SK-N-SH (cell line): ENCODE measurements around the gene KIAA0319L. TPM values are rescaled to one million over a fixed set of nuclear protein-coding genes. Genes with fewer than 3 reads are reported as not detected.

Experiments used
- CTCF ChIA-PET: fragments of 300-600, 350-600 bp; formaldehyde crosslinking; extraction: SDS; loops from one replicate; lab custom pipeline; 2021; lab: Yijun Ruan, JAX
- POLR2A ChIA-PET: fragments of 350-600 bp; sonication (Branson Sonifier 250); formaldehyde crosslinking; extraction: SDS; loops from one replicate; lab custom pipeline; 2020; ENCODE audit warnings: antibody characterized with exemption, inconsistent platforms; lab: Yijun Ruan, JAX
- DNase-seq: peaks from one replicate; pipeline ENCODE4 v3.0.0; 2012
- H2AFZ ChIP-seq: fragments of 200-600 bp; sonication (generic); 2 replicates; pipeline ENCODE4 v1.8.1; 2016; ENCODE audit warnings: antibody characterized with exemption, mild to moderate bottlenecking, low read depth
- H3F3A ChIP-seq: fragments of 200-600 bp; sonication (generic); replicated peaks from 2 replicates; pipeline ENCODE3; 2016; ENCODE audit warnings: antibody characterized with exemption, mild to moderate bottlenecking; ENCODE audit not compliant: insufficient read depth
- H3K27ac ChIP-seq, 2 experiments: fragments of 200-500 bp in 1 of 2; fragments of 200-600 bp in 1 of 2; sonication (Bioruptor generic) in 1 of 2; sonication (generic), shearing (Covaris generic) in 1 of 2; 2 replicates each; pipeline versions ENCODE4 v1.5.1 to v1.6.1; 2014 to 2016; ENCODE audit warnings: low read depth in 2 of 2, inconsistent platforms in 1 of 2, low read length in 1 of 2, mild to moderate bottlenecking in 1 of 2, mixed read lengths in 1 of 2
- H3K27me3 ChIP-seq: fragments of 200-600 bp; sonication (generic), shearing (Covaris generic); 2 replicates; pipeline ENCODE4 v1.6.1; 2016; ENCODE audit warnings: mixed run types; ENCODE audit not compliant: insufficient read depth
- H3K36me3 ChIP-seq, 2 experiments: fragments of 200-500 bp in 1 of 2; fragments of 200-600 bp in 1 of 2; sonication (Bioruptor generic) in 1 of 2; sonication (generic) in 1 of 2; replicated peaks in 1 of 2; 2 replicates each; pipeline versions ENCODE3 to v1.5.1; 2014 to 2016; ENCODE audit warnings: low read length in 1 of 2, mild to moderate bottlenecking in 1 of 2; ENCODE audit not compliant: insufficient read depth in 2 of 2, control insufficient read depth in 1 of 2
- H3K4me1 ChIP-seq, 2 experiments: fragments of 200-500 bp in 1 of 2; fragments of 200-600 bp in 1 of 2; sonication (Bioruptor generic) in 1 of 2; sonication (generic), shearing (Covaris generic) in 1 of 2; 2 replicates each; pipeline versions ENCODE4 v1.5.1 to v1.6.1; 2014 to 2016; ENCODE audit warnings: low read depth in 1 of 2, low read length in 1 of 2, mixed run types in 1 of 2; ENCODE audit not compliant: insufficient read depth in 2 of 2, control insufficient read depth in 1 of 2
- H3K4me2 ChIP-seq: fragments of 200-600 bp; sonication (generic), shearing (Covaris generic); 2 replicates; pipeline ENCODE4 v1.6.1; 2017; ENCODE audit warnings: mixed run types
- H3K4me3 ChIP-seq, 2 experiments: fragments of 200-500 bp in 1 of 2; fragments of 200-600 bp in 1 of 2; sonication (Bioruptor generic) in 1 of 2; sonication (generic), shearing (Covaris generic) in 1 of 2; 2 replicates each; pipeline versions ENCODE4 v1.5.1 to v1.8.1; 2014 to 2016; ENCODE audit warnings: low read depth in 2 of 2, inconsistent platforms in 1 of 2, low read length in 1 of 2, mild to moderate bottlenecking in 1 of 2, mixed read lengths in 1 of 2, moderate library complexity in 1 of 2
- H3K79me2 ChIP-seq: fragments of 200-600 bp; sonication (generic); 2 replicates; pipeline ENCODE4 v1.8.1; 2017; ENCODE audit warnings: mild to moderate bottlenecking; ENCODE audit not compliant: insufficient read depth
- H3K9ac ChIP-seq: fragments of 200-600 bp; sonication (generic); 2 replicates; pipeline ENCODE4 v1.6.1; 2017; ENCODE audit warnings: mixed run types
- H3K9me2 ChIP-seq: fragments of 200-600 bp; sonication (generic); 2 replicates; pipeline ENCODE4 v1.6.1; 2017; ENCODE audit warnings: mixed run types
- H3K9me3 ChIP-seq: fragments of 200-600 bp; sonication (generic); 2 replicates; pipeline ENCODE4 v1.6.1; 2017; ENCODE audit warnings: mixed run types, mild to moderate bottlenecking, moderate library complexity
- H4K20me1 ChIP-seq: fragments of 200-600 bp; sonication (generic); 2 replicates; pipeline ENCODE4 v1.6.1; 2017; ENCODE audit warnings: mild to moderate bottlenecking, mixed run types; ENCODE audit not compliant: insufficient read depth
- GATA2 ChIP-seq: sonication (generic); formaldehyde crosslinking; IDR thresholded peaks from 2 replicates; pipeline ENCODE4 v1.5.0; 2020; ENCODE audit warnings: mild to moderate bottlenecking, missing genetic modification reagents
- IRF3 ChIP-seq: fragments of 150-350 bp; IDR thresholded peaks from 2 replicates; pipeline ENCODE4 v1.6.1; 2016; ENCODE audit warnings: mild to moderate bottlenecking, low read depth, low read length
- MEF2A ChIP-seq: IDR thresholded peaks from 2 replicates; pipeline ENCODE4 v1.4.0; 2012; ENCODE audit warnings: low read depth, borderline replicate concordance
- MXI1 ChIP-seq: IDR thresholded peaks from 2 replicates; pipeline ENCODE4 v1.6.1; 2012; ENCODE audit warnings: mild to moderate bottlenecking, low read depth, low read length, improper control_type of control experiment
- NFIC ChIP-seq: IDR thresholded peaks from 2 replicates; pipeline ENCODE4 v1.4.0; 2012; ENCODE audit warnings: borderline replicate concordance
- RAD21 ChIP-seq: IDR thresholded peaks from 2 replicates; pipeline ENCODE4 v1.6.1; 2012; ENCODE audit warnings: mild to moderate bottlenecking, low read length
- RCOR1 ChIP-seq: fragments of 150-350 bp; IDR thresholded peaks from 2 replicates; pipeline ENCODE4 v1.6.1; 2017; ENCODE audit warnings: antibody characterized with exemption, low read length
- TAF1 ChIP-seq: IDR thresholded peaks from 2 replicates; pipeline ENCODE4 v1.6.1; 2012; ENCODE audit warnings: low read depth, mild to moderate bottlenecking, low read length, moderate library complexity, borderline replicate concordance
- WGBS: methylation state at CpG from one replicate; pipeline ENCODE4 v1.1.6; 2017; ENCODE audit warnings: low lambda C conversion rate; 5-methylcytosine and 5-hydroxymethylcytosine counted together
- polyA plus RNA-seq, 3 experiments: library from polyadenylated mRNA; depleted of rRNA; stranded (reverse); fragments of >200 nt; gene quantifications; 2 replicates each; pipeline ENCODE4 v1.2.3, GENCODE V29; 2012

The KIAA0319L gene
- polyA plus RNA-seq, 1 of the 3 experiments (the other 2 are of a cell fraction) = 51.9 TPM

GRCh38 chr1:35499652-35500176 is 57.5 kb downstream of the KIAA0319L start:
- Histone ChIP-seq H3K9ac (no peak overlapping the region), H3K27ac (no peak overlapping the region; a peak in 1 of 4 replicates), H3K9me2 (no peaks in the 10 kb centered on the region), H3K79me2 (peaks cover 8% of the 10 kb centered on the region), H4K20me1 (no peaks in the 10 kb centered on the region), H3K4me2 (no peak overlapping the region), H3K36me3 (peaks cover 0 to 7% of the 10 kb centered on the region in 2 experiments), H3K4me3 (no peak overlapping the region), H3K4me1 (peaks cover 0 to 14% of the 10 kb centered on the region in 2 experiments; a peak in 2 of 4 replicates), H2AFZ (no peak overlapping the region), H3K27me3 (no peaks in the 10 kb centered on the region), H3K9me3 (no peaks in the 10 kb centered on the region), H3F3A (no peaks in the 10 kb centered on the region)
- 71% methylated on average over 3 of the region's 3 CpGs for WGBS
- TF ChIP-seq GATA2 (CRISPR knock-in tag) (peak; percentile 48), TAF1 (no peak)
- CTCF ChIA-PET = interaction anchor here (0.5 to 1.8 kb wide), 2 partner anchors 9 to 61 kb away, joined by 3 to 5 read pairs; no protein-coding TSS in a partner anchor
- POLR2A ChIA-PET = no interaction called here
- peak; percentile 16 for DNase-seq

- Histone ChIP-seq H3K4me3 (no peak overlapping the region), H3K36me3 (peaks cover 0 to 7% of the 10 kb centered on the region in 2 experiments), H2AFZ (no peak overlapping the region), H3K9me2 (no peaks in the 10 kb centered on the region), H3K9ac (no peak overlapping the region), H3K4me2 (no peak overlapping the region), H3K27me3 (no peaks in the 10 kb centered on the region), H3K79me2 (peaks cover 8% of the 10 kb centered on the region), H3K27ac (no peak overlapping the region), H4K20me1 (no peaks in the 10 kb centered on the region), H3F3A (no peaks in the 10 kb centered on the region), H3K9me3 (no peaks in the 10 kb centered on the region), H3K4me1 (peaks cover 0 to 14% of the 10 kb centered on the region in 2 experiments; a peak in 2 of 4 replicates)
- WGBS = 88% methylated on average over 4 of the region's 4 CpGs
- ChIA-PET CTCF (interaction anchor here (0.5 to 1.8 kb wide), 2 partner anchors 9 to 61 kb away, joined by 3 to 5 read pairs; no protein-coding TSS in a partner anchor), POLR2A (no interaction called here)
- no peak for TF ChIP-seq MEF2A
- TF ChIP-seq MXI1 = no peak
- no peak for TF ChIP-seq RAD21
- no peak for TF ChIP-seq NFIC
- DNase-seq = no peak
Measured at GRCh38 chr1:35499231-35499630, 58.0 kb downstream of the KIAA0319L start.

- Histone ChIP-seq H3K9ac (no peak overlapping the region), H3K36me3 (peaks cover 0 to 13% of the 10 kb centered on the region in 2 experiments), H3K9me2 (no peaks in the 10 kb centered on the region), H3F3A (no peaks in the 10 kb centered on the region), H4K20me1 (no peaks in the 10 kb centered on the region), H3K27ac (no peak overlapping the region), H3K9me3 (no peaks in the 10 kb centered on the region), H2AFZ (no peak overlapping the region), H3K79me2 (peaks cover 3% of the 10 kb centered on the region), H3K27me3 (no peaks in the 10 kb centered on the region), H3K4me1 (peaks cover 0 to 14% of the 10 kb centered on the region in 2 experiments; a peak in 2 of 4 replicates), H3K4me3 (no peak overlapping the region), H3K4me2 (no peak overlapping the region)
- no peak for DNase-seq
- ChIA-PET CTCF (interaction anchor here (0.5 kb wide), 1 partner anchor 274 kb away, joined by 4 read pairs; no protein-coding TSS in a partner anchor), POLR2A (no interaction called here)
- 72% methylated on average over 2 of the region's 2 CpGs for WGBS
- TF ChIP-seq RCOR1 (no peak), IRF3 (no peak)
Measured at GRCh38 chr1:35497571-35497970, 59.6 kb downstream of the KIAA0319L start.
